CD4-positive, alpha-beta T cell treated with Interleukin-21 for 1 hour (primary cell): ENCODE results near the gene GLIS1.

ENCODE experiments used
- DNase-seq: peaks from one replicate; pipeline ENCODE4 v3.0.0-alpha.2; 2020

GLIS1 gene

DNA sequence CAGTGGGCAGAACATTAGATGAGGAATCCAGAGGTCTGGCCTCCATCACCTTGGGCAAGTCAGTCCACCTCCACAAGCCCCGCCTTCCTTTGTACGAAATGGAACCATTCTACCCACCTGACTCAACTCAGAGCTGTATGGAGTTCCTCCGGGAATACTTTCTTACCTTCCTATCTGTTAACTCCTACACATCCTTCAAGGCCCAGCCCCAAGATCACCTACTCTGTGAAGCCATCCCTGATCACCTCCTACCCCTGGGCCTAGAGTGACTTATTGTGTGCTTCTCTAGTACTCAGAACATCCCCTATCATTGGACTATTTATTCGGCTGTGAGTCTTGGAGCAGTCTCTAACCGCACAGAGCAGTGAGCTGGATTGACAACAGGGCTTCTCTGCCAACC lies 66.7 kb downstream of the GLIS1 start:
- no peak for DNase-seq

DNA sequence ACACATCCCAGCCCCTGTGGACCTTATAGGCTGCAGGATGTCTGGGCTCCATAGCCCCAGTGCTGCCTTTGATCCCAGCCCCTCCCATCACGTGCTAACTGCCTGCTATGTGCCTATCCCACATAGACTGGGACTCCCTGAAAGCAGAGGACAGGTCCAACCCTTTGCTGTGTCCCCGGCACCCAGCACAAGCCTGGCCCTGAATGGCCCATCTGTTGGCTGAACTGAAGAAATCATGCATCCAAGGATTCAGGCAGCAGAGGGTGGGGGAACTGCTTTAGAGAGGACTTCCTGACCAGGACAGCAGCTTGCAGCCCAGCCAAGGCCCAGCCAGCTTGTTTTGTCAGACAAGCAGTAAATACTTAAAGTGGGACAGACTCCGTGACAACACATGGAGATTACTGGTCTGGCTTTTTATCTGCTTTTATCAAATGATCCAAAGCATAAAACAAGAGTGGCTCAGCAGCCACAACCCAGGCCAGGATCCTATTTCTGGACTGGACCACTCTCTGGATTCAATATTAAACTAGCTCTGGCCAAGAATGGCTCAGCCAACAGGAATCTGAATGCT lies 69.3 kb downstream of the GLIS1 start:
- DNase-seq, result no peak

- DNase-seq, result no peak
Observed at GRCh38 chr1:53666566-53666965, 72.4 kb downstream of the GLIS1 start.

DNA sequence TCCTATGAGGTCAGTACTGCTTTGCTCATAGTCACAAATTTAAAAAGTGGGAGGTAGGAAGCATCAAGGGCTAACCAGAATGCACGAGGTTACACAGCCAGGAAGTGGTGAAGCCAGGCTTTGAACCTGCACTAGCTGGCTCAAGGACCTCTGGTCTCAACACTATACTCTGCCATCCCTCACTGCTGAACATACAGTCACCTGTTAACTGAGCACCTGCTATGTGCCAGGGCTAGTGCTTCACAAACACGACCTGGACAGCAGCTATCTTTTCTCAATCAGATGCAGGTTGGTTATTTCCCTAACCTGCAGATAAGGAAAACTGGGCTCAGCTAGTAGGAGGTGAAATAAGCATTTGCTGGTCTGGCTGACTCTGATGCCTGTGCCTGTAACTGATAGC lies 73.0 kb downstream of the GLIS1 start:
- DNase-seq, result no peak

DNA sequence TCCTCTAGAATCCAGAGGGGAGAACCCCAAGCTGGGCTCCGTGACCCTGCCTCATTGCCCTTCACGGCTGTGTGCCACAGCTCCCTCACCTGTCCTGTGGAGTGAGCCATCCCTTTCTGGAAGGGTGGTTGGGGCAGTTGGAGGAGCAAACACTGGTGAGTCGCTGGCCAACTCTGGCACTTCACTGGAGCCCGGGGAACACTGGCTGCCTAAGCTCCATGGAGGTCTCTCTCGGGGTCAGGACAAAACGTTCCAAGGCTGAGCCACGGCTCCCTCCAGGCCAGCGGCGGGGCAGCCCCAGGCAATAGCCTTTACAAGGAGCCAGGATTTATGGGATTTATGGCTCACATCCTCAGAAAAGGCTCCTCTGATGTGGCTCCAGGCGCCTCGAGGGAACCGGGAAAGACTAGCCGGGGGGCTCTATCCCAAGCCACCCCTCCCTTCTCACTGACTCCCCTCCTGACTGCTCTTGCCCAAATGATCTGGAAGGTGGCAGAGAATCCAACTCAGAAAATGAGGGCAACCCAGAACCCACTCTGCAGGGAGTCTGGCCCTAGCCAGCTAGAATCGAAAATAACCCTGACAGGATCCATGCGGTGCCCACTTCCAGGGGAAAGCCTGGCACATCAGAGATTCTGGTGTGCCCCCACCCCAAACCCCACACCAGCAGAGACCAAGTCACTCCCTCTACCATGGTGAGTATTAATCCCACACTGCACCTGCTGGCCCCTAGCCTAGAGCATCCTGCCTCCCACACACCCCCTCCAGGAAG lies 75.2 kb downstream of the GLIS1 start:
- DNase-seq, result no peak

GRCh38 chr1:53662951-53663350 lies 76.0 kb downstream of the GLIS1 start:
- no peak for DNase-seq

DNA sequence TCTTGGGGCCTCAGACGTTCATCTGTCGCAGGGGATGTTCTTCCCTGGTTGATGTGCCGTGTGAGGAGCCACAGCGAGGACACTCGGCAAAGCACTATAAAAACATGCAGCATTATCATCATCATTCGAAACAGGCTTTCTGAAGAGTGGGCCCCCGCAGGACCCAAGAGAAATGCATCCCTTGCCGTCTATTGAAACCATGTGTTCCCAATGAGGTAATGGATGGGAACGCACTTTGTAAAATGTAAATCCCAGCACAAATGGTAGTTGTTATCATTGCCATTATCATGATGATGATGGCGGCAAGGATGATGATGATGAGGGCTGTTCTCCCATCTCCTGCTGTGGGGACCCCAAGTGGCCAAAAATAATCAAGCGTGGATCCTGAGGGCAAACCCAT lies 76.8 kb downstream of the GLIS1 start:
- DNase-seq, result no peak

DNA sequence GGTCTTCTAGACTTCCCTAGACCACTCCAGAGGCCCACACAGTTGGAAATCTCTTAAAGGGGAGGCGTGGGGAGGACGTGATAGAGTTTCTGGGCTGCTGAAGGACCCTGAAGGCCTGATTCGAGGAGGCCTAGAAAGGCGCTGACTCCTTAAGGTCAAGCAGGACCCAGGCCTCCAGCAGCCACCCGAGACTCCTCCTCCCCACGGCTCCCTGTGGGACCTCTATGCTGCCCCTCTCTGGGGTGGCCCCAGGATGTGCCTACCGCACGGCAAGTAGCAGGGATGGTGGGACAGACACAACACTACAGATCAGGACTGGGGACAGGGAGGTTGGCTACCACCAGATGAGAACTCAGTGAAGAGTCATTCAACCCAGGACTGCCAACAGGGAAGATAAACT lies 77.5 kb downstream of the GLIS1 start:
- no peak for DNase-seq

DNA sequence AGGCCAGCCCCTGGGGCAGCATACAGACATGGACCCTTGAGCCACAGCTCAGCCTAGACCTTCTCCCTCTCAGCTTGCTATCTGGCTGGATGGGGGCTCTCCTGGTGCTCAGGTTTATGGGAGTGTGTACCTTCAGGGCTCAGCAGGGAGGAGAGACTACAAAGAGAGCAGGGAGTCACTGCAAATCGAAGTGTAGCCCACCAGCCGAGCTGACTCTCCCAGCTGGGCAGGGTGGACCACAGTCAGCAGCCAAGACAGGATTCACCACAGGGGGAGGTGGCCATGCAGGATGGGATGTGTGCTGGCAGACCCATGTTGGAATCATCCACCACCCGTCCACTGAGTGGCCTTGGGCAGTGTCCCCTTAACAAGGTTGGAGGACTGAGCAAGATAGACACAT lies 78.3 kb downstream of the GLIS1 start:
- DNase-seq, result no peak

- no peak for DNase-seq
Observed at GRCh38 chr1:53659436-53659835, 79.5 kb downstream of the GLIS1 start.

DNA sequence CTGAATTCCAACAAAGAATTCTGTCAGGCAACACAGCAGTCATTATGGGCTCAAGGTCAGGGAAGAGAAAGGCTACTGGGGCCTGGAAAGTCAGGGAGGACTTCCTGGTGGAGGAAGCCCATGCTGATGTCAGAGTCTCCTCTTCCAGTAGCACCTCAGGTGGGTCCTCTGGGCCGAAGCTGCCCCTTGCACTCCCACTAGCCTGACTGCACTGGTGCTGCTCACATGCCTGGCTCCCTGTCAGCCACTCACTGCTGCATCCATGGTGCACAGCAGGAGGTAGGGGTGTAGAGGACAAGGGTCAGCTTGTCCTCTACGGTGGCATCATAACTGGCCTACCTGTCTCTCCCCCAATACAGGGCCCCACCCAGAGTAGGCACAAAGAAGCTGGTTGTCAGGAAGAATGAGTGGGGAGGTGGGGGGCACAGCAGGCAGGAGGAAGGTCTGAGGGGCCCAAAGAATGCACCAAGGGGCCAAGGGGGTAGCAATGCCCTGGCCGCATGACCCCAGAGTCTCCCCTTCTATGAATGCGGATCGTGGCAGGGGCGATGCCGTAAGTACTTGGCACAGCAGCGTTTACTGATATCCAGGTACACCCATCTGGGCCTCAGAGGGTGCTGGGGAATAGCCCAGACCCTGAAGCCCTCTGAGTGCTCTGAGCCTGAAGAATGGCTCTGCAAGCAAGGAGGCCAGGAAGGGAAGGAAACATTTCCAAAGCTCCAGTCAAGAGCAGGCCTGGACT lies 80.3 kb downstream of the GLIS1 start:
- no peak for DNase-seq

DNA sequence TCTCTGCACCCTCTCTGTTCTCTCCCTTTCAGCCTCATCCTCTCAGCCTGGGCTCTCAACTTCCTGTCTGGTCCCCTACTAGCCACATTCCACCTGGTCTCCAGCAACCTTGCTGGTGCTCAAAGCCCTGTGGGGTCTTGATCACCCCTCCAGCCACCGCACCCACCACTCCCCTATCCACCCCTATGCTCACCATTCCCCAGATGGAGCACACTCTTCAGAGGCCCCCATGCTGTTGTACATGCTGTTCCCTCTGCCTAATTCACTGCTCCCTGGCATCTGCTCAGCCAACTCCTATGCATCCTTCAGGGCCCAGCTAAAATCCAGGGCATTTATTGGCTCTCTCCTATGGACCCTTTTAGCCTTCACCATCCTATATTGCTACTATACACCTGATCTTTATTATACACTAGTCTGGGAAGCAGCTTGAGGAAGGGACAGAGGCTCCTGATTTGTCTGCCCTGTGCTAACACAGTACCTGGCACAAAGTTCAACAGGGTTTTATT lies 81.0 kb downstream of the GLIS1 start:
- no peak for DNase-seq

DNA sequence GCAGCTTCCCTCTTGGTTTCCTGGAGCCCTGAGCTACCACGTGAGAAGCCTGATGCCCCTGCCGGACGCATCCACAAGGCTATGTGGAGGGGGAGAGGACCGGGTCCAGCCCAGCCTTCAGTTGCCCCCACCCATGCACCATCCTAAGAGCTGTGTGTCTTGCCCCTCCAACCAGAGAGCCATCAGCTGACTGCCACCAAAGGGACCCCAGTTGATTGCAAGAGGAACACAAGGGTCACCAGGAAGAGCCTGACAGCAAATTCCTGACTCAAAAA lies 81.5 kb downstream of the GLIS1 start:
- no peak for DNase-seq

DNA sequence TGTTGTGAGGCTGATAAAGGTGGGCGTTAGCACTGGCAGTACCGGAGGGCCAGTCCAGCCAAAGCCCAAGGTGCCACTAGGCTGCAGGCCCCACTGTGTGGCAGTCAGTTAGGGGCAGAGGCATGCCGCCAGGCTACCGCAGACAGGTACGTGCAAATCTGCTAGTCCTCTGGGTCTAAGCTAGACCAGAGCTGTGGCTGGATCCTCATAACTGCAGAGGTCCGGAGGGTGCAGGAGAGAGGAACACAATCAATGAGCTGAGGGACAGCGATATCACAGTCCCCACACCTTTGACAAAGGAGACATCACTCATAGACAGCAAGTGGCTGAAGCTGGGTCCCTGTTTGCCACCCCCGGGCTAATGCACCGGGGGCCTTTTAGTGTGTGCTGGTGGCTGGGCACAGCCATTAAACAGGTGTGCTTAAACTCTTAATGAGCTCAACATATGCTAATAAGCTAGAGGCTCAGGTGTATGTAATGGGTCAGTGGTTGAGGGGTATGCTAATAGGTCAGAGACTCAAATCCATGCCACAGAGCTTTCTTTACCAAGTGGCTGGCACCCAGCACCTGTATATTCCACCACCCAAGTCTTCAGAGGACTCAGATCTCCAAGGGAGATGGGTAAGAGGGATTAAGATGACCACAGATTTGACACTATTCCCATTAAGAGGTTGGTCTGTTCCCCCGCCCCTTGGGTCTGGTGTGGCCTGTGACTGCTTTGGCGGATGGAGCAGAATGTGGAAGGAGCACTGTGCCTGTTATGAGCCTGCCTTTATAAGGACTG lies 82.0 kb downstream of the GLIS1 start:
- no peak for DNase-seq

- DNase-seq, result no peak
Observed at GRCh38 chr1:53655931-53656746, 82.8 kb downstream of the GLIS1 start.

DNA sequence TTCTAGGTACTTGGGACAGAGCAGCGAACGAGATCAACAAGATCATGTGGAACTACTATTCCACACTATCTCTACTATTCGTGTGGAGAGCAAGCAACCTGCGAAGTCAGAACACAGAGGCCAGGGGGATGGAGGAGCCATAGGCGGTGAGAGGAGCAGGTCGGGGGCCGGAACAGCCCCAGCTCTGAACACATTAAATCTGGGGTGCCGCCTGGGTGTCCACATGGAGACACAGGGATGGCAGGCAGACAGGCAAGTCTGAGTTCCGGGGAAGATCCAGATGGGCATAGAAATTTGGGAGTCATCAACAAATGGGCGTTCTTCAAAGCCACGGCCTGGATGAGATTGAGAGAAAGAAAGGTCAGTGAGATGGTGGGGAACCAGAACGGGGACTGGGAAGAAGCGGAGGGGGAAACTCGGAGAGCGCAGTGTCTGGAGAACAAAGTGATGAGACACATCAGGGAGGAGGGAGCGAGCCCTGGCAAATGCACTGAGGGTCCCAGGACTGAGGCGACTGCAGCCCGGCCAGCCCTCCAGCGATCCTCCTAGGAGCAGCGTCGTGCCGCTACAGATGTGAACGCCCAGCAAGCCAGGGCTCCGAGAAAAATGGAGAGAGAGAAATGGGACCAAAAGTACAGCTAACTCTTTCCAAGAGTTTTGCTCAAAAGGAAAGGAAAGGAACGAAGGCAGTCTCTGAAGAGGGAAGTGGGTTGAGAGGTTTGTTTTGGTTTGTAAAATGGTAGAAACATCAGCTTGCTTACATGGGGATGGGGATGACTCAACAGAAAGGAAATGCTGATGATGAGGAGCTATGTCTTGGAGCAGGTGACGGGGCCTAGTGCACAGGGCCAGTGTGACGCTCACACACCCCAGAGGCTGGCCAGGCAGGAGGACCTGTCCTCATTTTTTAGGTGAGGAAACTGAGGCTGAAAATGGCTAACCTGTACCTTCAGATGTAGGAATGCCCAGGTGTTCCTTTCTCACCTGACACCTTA lies 84.5 kb downstream of the GLIS1 start:
- no peak for DNase-seq

- DNase-seq, result no peak
Observed at GRCh38 chr1:53653631-53654030, 85.3 kb downstream of the GLIS1 start.

GRCh38 chr1:53653200-53653575 lies 85.8 kb downstream of the GLIS1 start:
- DNase-seq, result no peak

GRCh38 chr1:53652441-53653199 lies 86.3 kb downstream of the GLIS1 start:
- no peak for DNase-seq

DNA sequence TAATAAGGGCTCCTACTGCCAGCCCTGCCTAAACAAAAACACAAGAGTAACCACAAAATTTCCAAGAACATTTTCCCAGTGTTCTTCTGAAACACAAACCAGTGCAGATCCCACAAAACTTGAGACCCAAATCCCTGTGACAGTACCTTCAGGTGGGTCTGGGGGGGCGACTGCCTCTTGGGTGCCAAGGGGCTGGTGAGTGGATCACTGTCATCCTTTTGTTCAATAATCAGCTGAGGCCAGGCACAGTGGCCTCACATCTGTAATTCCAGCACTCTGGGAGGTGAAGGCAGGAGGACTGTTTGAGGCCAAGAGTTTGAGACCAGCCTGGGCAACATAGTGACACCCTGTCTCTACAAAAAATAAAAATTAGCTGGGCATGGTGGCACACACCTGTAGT lies 87.6 kb downstream of the GLIS1 start:
- no peak for DNase-seq

DNA sequence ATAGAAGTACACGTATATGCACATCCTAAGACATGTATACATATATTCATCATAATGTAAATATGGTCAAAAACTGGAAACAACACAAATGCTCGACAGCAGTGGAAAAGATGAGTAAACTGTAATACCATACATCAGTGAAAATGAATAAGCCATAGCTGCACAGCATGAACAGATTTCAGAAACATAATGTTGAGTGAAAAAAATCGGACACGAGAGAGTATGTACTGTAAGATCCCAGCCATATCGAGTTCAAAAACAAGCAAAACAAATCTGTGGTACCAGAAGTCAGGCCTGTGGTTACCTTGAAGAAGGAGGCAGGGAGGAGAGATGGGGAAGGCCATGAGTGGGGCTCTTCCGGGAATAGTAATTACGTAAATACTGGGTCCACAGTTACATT lies 90.4 kb downstream of the GLIS1 start:
- DNase-seq, result no peak
